GM19455 (cell line): ENCODE measurements around the gene RTN3.
"Not testable (repeated sequence)": the region's sequence is repeated elsewhere in the genome, so short reads cannot be mapped to it uniquely, and the experiment has no call there.

Source experiments
- ATAC-seq: cut with Tn5 transposase; IDR thresholded peaks from one replicate; pipeline ENCODE4 v1.9.1; 2021; ENCODE audit not compliant: unreplicated experiment

RTN3 gene

GRCh38 chr11:63767565-63768236 lies 86.4 kb downstream of the RTN3 start:
- no peak for ATAC-seq

DNA sequence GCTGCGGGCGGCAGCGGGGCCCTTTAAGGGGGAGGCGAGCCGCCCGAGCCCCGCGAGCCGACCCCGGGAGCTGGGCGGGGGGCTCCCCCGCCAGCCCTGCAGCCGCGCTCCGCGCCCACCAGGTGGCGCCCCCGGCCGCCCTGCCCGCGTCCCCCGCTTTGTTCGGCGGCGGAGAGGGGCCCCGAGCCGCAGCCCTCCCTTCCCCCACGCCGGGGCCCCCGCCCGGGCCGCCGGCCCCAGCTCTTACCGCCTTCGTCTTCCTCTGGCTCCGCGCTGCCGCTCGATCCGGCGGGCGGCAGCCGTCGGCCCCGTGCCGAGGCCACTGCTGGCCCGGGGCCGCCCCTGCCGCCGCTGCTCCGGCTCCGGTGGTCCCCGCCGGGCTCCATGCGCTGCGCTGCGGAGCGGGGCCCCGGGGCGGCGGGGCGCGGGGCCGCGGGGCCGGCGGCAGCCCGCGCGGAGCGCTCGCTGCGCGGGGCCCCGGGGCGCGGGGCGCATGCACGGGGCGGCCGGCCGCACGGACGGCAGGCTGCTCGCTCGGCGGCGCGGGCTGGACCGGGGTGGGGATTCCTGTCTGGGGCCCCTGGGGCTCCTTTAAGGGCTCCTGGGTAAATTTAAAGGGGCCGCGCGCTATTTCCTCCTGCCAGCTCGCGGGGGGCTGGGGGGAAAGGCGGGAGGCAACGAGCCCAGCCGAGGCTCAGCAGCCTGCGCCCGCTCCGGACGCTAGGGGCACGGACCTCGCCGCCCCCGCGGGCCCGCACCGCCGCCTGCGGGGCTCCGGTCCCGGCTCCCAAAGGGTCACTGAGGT lies 87.1 kb downstream of the RTN3 start, which contains the start of gene ZFTA:
ZFTA (minus strand) TSS at position 539 of the 805 bp plus-strand sequence; CDS start at position 386, 153 bp downstream.
- peak; percentile 51 for ATAC-seq

- peak; percentile 46 for ATAC-seq
Measured at GRCh38 chr11:63769042-63769713, 87.9 kb downstream of the RTN3 start.

GRCh38 chr11:63769714-63770455 lies 88.6 kb downstream of the RTN3 start:
- no peak for ATAC-seq

GRCh38 chr11:63770763-63771162 lies 89.5 kb downstream of the RTN3 start:
- ATAC-seq = no peak

GRCh38 chr11:63771741-63772318 lies 90.5 kb downstream of the RTN3 start:
- not testable (repeated sequence) for ATAC-seq

GRCh38 chr11:63775191-63775590 lies 93.9 kb downstream of the RTN3 start:
- ATAC-seq = no peak

GRCh38 chr11:63779039-63779438 lies 97.7 kb downstream of the RTN3 start:
- no peak for ATAC-seq

DNA sequence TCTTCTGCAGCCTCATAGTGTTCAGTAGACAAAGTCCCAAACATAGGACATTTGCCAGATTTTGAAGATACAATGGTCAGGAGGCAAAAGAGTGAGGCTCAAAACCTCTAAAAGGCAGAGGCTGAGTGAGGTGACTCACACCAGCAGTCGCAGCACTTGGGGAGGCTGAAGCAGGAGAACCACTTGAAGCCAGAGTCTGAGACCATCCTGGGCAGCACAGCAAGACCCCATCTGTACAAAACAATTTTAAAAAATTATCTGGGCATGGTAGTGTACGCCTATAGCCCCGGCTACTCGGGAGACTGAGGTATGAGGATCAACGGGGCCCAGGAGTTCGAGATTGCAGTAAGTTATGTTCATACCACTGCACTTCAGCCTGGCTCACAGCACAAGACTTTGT lies 101.4 kb downstream of the RTN3 start:
- ATAC-seq = no peak

DNA sequence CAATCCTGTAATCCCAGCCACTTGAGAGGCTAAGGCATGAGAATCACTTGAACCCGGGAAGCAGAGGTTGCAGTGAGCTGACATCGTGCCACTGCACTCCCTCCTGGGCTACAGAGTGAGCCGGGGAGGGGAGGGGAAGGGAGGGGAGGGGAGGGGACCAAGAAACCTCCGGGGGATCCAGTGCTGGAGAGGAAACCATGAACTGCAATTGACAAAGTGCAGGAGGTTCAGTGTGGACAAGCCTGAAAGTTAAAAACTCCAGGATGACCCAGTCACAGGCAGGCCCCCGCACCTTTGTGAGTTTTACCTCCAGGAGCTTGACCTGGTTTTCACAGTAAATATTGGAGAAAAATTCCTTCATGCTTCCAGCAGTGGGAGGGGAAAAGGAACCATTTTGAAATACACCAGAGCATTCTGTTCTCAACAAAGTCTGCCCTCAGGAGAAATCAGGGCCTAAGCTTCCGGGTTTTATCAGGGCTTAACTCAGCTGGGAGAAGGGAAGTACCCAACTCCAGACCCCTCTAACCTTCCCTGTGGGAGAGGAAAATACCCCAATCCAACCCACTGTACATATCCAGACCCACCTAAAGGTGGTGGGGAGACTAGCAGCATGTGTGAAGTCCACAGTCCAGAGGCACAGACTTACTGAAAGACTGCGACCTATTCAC lies 102.8 kb downstream of the RTN3 start:
- ATAC-seq = no peak

DNA sequence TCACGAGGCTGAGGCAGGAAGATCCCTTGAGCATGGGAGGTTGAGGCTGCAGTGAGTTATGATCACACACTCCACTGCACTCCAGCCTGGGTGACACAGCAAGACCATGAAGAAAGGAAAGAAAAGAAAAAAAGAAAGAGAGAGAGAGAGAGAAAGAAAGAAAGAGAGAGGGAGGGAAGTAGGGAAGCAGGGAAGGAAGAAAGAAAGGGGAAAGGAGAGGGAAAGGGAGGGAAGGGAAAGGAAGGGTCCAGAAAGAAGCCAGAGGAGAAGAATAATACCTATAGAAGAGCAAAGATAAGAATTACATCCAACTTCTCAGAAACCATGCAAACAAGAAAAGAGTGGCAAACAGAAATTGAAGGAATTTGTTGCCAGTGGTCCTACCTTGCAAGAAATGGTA lies 104.5 kb downstream of the RTN3 start:
- no peak for ATAC-seq

- ATAC-seq = no peak
Measured at GRCh38 chr11:63791495-63792167, 110.3 kb downstream of the RTN3 start.

- ATAC-seq = no peak
Measured at GRCh38 chr11:63793161-63793560, 111.9 kb downstream of the RTN3 start.

GRCh38 chr11:63795066-63795465 lies 113.8 kb downstream of the RTN3 start:
- no peak for ATAC-seq

GRCh38 chr11:63800921-63801320 lies 119.6 kb downstream of the RTN3 start:
- ATAC-seq = no peak

GRCh38 chr11:63802637-63803414 lies 121.5 kb downstream of the RTN3 start:
- no peak for ATAC-seq

DNA sequence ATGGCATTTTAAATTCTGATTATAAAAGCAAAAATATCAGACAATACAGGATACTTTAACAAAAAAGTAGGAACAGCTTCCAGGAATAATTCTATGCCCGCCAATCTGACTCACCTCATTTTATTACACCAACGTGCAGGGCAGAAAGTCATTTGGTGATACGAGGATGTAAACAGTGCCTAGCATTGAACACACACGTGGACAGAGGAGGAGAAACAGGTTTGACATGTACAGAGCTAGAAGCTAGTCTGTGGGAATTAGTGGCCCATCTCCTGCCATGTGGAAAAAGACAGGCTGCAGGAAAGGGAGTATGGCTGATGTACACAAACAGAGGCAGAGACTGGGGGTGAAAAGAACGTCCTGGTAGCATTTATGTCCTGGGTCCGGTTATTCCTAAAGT lies 123.0 kb downstream of the RTN3 start:
- no peak for ATAC-seq

DNA sequence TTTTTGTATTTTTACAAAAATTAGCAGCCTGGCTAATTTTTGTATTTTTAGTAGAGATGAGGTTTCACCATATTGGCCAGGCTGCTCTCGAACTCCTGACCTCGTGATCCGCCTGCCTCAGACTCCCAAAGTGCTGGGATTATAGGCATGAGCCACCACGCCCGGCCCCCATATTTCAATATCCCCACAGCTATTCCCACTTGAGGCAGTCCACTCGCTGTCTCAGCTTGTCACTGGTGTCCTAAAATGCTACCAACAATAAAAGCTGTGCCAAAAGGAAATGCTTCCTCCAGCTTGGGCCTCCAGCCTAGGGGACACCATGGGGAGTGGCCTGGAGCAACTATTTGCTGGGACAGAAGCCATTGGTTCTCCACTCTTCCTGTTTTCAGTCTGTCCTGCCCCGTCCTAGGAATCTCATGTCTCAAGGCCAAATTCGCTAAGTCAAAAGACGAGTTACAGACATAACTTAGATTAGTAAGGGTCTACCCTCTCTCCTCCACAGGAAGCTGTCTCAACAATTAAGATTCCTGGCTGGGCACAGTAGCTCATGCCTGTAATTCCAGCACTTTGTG lies 124.6 kb downstream of the RTN3 start:
- ATAC-seq = no peak
